Epithelial cell of esophagus (primary cell): ENCODE data around the gene EHMT1.
A peak's percentile ranks its signal among the peaks of the same experiment; 100 is the strongest.
"Not testable (repeated sequence)": the region's sequence is repeated elsewhere in the genome, so short reads cannot be mapped to it uniquely, and the experiment has no call there.

ENCODE experiments used
- DNase-seq: peaks from one replicate; pipeline ENCODE4 v3.0.0; 2010; ENCODE audit warnings: low read depth
- H3K4me3 ChIP-seq: 2 replicates; pipeline ENCODE4 v1.5.1; 2011; ENCODE audit warnings: mild to moderate bottlenecking, low read length, control low read depth
- TF ChIP-seq, protein P1 (sequence below): IDR thresholded peaks from 2 replicates; pipeline ENCODE4 v1.5.1; 2011; ENCODE audit warnings: low read depth, mild to moderate bottlenecking, low read length, control low read depth, inconsistent platforms; ENCODE audit not compliant: insufficient read depth; ENCODE audit errors: missing control alignments

Gene EHMT1

DNA sequence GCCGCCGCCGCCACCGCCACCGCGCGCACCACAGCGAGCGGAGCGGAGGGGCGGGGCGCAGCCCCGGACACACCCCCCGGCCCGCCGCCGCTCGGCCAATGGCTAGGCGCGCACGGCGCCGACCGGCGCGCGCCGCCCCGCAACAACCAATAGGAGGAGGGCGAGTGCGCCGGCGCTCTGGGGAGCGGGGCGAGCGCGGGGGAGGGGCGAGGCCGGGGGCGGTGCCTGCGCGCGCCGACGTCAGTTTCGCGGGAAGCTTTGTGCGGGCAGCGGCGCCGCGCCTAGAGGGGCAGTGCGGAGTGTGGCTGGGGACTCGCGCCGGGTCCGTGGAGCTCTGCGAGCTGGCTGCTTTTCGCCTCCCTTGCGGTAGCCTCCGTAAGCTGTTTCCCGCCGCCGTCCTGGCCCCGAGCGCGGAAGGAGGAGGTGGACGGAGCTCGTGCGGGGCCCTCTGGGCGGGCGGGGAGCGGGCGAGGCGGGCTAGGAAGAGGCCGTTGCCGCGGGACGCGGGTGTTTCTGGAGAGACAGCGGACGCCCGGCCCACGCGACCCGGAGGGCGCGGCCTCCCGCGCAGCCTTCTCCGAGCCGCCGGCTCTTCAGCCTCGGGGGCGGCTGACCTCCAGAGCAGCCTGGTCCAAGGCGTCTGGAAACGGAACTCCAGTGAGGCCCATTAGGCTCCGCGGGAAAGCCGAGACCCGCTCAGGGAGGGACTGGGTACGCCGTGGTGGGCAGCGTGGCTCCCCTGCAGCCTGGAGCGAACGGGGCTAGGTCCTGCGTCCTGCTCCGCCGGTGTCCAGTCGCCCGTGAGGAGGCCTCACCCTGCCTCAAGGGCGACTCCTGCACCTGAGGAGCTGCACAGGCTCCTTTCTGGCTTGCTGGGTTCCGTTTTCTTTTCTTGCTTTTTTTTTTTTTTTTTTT lies 28.1 kb upstream of the EHMT1 start, which contains the start of gene ZMYND19:
Gene ZMYND19, minus strand, starts transcription at position 44 of the 915 bp plus-strand sequence. CDS start 249 bp downstream, outside the sequence.
- DNase-seq = peak; percentile 90
- TF ChIP-seq, protein P1, sequence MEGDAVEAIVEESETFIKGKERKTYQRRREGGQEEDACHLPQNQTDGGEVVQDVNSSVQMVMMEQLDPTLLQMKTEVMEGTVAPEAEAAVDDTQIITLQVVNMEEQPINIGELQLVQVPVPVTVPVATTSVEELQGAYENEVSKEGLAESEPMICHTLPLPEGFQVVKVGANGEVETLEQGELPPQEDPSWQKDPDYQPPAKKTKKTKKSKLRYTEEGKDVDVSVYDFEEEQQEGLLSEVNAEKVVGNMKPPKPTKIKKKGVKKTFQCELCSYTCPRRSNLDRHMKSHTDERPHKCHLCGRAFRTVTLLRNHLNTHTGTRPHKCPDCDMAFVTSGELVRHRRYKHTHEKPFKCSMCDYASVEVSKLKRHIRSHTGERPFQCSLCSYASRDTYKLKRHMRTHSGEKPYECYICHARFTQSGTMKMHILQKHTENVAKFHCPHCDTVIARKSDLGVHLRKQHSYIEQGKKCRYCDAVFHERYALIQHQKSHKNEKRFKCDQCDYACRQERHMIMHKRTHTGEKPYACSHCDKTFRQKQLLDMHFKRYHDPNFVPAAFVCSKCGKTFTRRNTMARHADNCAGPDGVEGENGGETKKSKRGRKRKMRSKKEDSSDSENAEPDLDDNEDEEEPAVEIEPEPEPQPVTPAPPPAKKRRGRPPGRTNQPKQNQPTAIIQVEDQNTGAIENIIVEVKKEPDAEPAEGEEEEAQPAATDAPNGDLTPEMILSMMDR = no peak
- peak within 1 kb of the TSS; percentile 73 for H3K4me3 ChIP-seq

DNA sequence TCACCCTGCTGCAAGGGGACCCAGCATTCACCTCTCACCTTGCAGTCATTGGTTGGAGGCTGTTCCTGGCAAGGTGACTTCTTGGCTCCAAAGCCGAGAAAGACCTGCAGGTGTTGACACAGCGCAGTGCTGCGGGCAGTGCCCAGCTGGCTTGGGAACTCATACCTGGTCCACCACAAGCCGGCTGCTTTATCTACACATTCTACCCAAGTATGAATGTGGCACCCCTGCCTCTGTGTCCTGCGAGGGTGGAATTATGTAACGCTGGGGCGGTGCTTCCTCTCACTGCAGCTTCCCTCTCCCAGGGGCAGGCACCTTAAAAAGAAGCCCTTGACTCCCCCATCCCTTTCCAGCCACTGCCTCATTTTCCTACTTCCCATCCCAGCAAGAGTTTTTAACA lies 26.0 kb upstream of the EHMT1 start:
- no peak for DNase-seq
- H3K4me3 ChIP-seq = no peak overlapping the region
- TF ChIP-seq, protein P1 = no peak

DNA sequence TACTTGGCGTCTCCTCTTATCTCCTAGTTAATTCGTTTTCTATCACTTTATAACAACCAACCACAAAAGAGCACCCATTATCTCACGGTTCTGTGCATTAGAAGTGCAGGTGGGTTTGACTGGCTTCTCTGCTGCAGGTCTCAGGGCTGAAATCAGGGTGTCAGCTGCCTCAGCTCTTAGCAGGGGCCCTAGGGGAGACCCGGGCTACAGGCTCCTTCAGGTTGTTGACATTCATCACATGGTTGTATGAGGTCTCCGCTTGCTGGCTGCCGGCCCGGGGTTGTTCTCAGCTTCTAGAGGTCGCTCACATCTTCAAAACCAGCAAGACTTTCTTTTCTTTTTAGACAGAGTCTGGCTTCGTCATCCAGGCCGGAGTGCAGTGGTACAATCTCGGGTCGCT lies 25.6 kb upstream of the EHMT1 start:
- H3K4me3 ChIP-seq = no peak overlapping the region
- DNase-seq = no peak
- TF ChIP-seq, protein P1 = no peak

DNA sequence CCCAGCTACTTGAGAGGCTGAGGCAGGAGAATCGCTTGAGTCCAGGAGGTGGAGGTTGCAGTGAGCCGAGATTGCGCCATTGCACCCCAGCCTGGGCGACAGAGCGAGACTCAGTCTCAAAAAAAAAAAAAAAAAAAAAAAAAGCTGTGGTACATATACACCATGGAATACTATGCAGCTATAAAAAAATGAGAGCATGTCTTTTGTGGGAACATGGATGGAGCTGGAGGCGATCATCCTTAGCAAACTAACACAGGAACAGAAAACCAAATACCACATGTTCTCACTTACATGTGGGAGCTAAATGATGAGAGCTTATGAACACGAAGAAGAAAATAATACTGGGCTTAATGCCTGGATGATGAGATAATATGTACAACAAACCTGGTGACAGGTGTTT lies 22.2 kb upstream of the EHMT1 start:
- DNase-seq, H3K4me3 ChIP-seq: not testable (repeated sequence)

DNA sequence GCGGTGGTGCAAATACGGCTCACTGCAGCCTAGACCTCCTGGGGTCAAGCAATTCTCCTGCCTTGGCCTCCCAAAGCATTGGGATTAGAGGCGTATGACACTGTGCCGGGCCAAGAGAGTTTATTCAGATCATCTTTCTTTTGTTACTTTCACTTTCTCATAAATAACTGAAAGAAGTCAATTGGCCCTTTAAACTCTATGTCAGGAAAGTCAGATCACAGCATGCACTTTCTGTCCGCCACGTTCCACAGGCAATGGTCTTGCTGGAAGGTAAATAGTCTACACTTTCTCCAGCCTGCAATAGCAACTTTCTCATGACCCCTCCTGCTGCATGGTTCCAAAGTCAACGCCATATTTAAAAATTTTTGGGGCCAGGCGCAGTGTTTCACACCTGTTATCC lies 19.9 kb upstream of the EHMT1 start:
- no peak overlapping the region for H3K4me3 ChIP-seq
- no peak for DNase-seq
- TF ChIP-seq, protein P1 = no peak

DNA sequence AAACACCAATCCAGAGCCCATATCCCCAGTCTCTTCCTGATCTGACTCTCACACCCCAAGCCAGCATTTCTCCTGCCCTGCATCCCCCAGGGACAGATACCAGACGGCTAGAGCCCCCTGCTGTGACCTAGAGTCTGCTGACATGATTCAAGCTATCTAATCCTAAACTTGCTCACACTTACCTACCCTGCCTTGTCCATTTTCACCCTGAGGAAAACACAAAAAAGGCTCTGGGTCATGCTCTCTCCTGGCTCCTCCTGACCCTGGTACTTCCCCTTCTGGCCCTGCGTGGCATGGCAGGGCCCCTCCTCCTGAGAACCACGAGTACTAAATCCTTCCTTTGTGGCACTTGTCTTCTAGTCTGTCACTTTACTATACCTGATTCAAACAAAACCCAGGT lies 16.1 kb upstream of the EHMT1 start:
- no peak overlapping the region for H3K4me3 ChIP-seq
- TF ChIP-seq, protein P1 = peak; percentile 6
- DNase-seq = no peak

DNA sequence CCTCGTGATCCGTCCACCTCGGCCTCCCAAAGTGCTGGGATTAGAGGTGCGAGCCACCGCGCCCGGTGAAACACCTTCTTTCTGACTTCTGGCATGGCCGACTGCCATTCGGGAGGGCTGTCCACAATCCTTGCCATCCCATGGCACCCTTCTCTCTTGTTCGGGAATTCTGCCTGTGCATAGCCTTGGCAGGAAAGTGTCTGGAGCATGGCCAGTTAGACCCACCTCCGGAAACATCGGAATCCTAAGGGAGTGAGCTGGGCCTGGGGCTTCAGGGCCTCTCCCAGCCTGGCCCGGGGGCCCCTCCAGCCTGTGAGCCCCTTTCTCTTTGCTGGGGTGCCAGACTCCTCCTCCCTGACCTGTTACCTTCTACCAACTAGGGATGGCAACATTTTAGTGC lies 14.9 kb upstream of the EHMT1 start:
- TF ChIP-seq, protein P1 = no peak
- no peak overlapping the region for H3K4me3 ChIP-seq

More for the DNA sequence above, 14.9 kb upstream of the EHMT1 start:
- no peak for DNase-seq
